22Rv1 (cell line): ENCODE results near the gene BRD3.

Experiments used
- H3K27ac ChIP-seq: fragments of 450-650 bp; 2 replicates; pipeline ENCODE4 v1.5.1; 2017
- CTCF ChIP-seq: fragments of 450-650 bp; IDR thresholded peaks from 2 replicates; pipeline ENCODE4 v1.5.1; 2017; ENCODE audit warnings: mild to moderate bottlenecking
- ZFX ChIP-seq: fragments of 450-650 bp; IDR thresholded peaks from 2 replicates; pipeline ENCODE4 v1.6.1; 2017; ENCODE audit warnings: antibody characterized with exemption, borderline replicate concordance

Gene BRD3

GRCh38 chr9:134052941-134053340 lies 14.9 kb downstream of the BRD3 start:
- H3K27ac ChIP-seq, result no peak overlapping the region
- TF ChIP-seq ZFX (no peak), CTCF (no peak)

- TF ChIP-seq CTCF, result no peak
- no peak overlapping the region for H3K27ac ChIP-seq
Measured at GRCh38 chr9:134052491-134052890, 15.3 kb downstream of the BRD3 start.

GRCh38 chr9:134051319-134051718 lies 16.5 kb downstream of the BRD3 start:
- TF ChIP-seq ZFX, result no peak
- H3K27ac ChIP-seq, result no peak overlapping the region

- no peak overlapping the region for H3K27ac ChIP-seq
- TF ChIP-seq CTCF (no peak), ZFX (no peak)
Measured at GRCh38 chr9:134050726-134051125, 17.1 kb downstream of the BRD3 start.

- no peak overlapping the region for H3K27ac ChIP-seq
- TF ChIP-seq CTCF, result no peak
- no peak for TF ChIP-seq ZFX
Measured at GRCh38 chr9:134049772-134050588, 17.8 kb downstream of the BRD3 start.

GRCh38 chr9:134049236-134049635 lies 18.6 kb downstream of the BRD3 start:
- no peak overlapping the region for H3K27ac ChIP-seq
- no peak for TF ChIP-seq CTCF
- TF ChIP-seq ZFX, result no peak

GRCh38 chr9:134048582-134048968 lies 19.3 kb downstream of the BRD3 start:
- TF ChIP-seq ZFX (no peak), CTCF (no peak)
- H3K27ac ChIP-seq, result no peak overlapping the region
